ENCODE data around the gene PHACTR1. TPM values are rescaled to one million over a fixed set of nuclear protein-coding genes. Genes with fewer than 3 reads are reported as not detected.

Gene PHACTR1
- total RNA-seq, 1 experiment from 2014 or later = not detected

DNA sequence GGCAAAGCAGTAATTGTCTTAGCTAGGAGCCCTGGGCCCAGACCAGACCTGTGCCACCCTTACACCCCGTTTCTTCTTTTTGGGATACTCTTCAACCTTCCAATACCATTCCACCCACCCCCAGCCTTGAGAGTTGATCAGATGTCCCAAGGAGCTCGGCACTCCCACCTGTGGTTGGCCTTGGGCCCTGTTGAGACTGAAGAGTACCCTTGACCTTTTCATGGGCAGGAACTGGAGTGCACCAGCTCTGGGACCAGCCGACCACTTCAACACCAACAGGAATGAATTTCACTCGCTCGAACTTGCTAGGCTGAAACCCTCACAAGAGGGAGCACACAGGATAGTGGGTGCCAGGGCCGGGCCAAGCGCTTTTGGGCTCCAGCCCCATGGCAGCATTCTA is 273.6 kb downstream of the PHACTR1 start:
- no peak for DNase-seq (ENCODE audit: low spot score)

GRCh38 chr6:12991435-12991834 is 274.9 kb downstream of the PHACTR1 start:
- DNase-seq (ENCODE audit: low spot score) = no peak

GRCh38 chr6:12992770-12993169 is 276.2 kb downstream of the PHACTR1 start:
- no peak for DNase-seq (ENCODE audit: low spot score)

GRCh38 chr6:12993283-12993898 is 276.8 kb downstream of the PHACTR1 start:
- DNase-seq (ENCODE audit: low spot score) = no peak

- DNase-seq (ENCODE audit: low spot score) = no peak
Observed at GRCh38 chr6:12995419-12995818, 278.9 kb downstream of the PHACTR1 start.

GRCh38 chr6:13000537-13000936 is 284.0 kb downstream of the PHACTR1 start:
- no peak for DNase-seq (ENCODE audit: low spot score)

- DNase-seq (ENCODE audit: low spot score) = no peak
Observed at GRCh38 chr6:13001927-13002326, 285.4 kb downstream of the PHACTR1 start.

GRCh38 chr6:13004601-13005000 is 288.0 kb downstream of the PHACTR1 start:
- DNase-seq (ENCODE audit: low spot score) = no peak

DNA sequence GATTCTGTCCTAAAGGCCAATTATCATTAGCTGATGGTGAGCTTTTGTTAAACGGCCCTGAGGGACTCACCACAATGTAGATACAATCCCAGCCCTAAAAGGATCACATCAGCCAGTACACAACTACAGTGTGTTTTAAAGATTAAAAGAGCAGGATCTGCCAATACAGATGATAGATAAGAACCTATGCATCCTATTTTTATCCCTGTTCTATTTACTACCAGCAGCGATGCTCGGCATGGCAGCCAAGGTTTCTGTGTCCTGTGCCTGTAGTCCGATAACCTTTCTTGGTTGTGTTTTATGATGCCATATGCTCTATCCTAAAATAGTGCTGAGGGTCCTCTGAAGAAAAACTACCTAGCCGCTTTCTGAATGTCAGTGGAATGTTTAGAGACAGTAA is 289.4 kb downstream of the PHACTR1 start:
- DNase-seq (ENCODE audit: low spot score) = no peak

- DNase-seq (ENCODE audit: low spot score) = no peak
Observed at GRCh38 chr6:13006578-13007300, 290.2 kb downstream of the PHACTR1 start.

DNA sequence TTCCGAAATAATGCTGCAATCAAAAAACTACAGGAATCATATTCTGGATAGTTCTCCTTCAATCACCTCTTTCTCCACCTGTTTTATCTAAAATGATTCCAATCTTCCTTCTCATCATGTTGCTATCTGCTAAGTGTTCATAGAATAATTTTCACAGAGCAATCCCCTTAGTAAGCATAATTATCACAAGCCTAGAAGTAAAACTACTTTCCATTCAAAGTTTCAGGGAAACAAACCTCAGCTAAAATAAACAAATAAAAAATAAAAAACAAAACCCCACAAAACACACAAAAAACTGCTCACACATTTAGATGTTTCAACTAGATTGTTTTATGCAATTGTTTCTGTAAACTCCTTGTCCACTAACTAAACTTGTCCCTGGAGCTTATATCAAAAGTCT is 291.2 kb downstream of the PHACTR1 start:
- DNase-seq (ENCODE audit: low spot score) = no peak

DNA sequence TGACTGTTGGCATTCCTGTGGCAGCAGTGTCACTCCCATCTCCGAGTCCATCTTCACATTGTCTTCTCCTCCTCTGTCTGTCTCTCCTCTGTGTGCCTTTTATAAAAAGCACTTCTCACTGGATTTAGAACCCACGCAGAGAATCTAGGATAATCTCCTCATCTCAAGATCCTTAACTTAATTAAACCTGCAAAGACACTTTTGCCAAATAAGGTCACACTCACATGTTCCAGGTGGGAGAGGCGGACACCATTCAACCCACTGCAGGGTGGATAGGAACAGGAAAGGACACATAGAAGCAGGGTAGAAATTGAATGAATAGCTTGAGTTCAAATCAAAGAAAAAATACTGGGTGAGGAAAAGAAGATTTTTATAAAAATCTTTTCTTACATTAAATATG is 292.5 kb downstream of the PHACTR1 start:
- DNase-seq (ENCODE audit: low spot score) = no peak

GRCh38 chr6:13009461-13009860 is 292.9 kb downstream of the PHACTR1 start:
- no peak for DNase-seq (ENCODE audit: low spot score)

- DNase-seq (ENCODE audit: low spot score) = no peak
Observed at GRCh38 chr6:13011612-13012146, 295.1 kb downstream of the PHACTR1 start.

- DNase-seq (ENCODE audit: low spot score) = no peak
Observed at GRCh38 chr6:13012296-13012695, 295.7 kb downstream of the PHACTR1 start.

- no peak for DNase-seq (ENCODE audit: low spot score)
Observed at GRCh38 chr6:13012977-13013680, 296.6 kb downstream of the PHACTR1 start.

GRCh38 chr6:13013681-13014503 is 297.3 kb downstream of the PHACTR1 start:
- DNase-seq (ENCODE audit: low spot score) = no peak

- no peak for DNase-seq (ENCODE audit: low spot score)
Observed at GRCh38 chr6:13014504-13015378, 298.2 kb downstream of the PHACTR1 start.

DNA sequence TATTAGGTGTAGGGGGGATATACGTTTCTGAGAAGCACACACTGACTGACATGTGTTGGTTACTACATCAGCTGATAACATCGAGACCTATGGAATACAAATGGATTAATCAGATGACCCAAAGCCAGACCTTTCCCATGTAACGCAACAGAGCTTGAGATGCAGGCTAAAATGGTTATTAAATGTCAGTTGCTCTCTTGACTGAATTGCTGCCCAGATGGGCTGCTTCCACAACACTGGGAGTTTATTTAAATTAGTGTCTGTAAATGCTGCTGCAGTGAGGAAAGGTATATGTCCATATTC is 298.8 kb downstream of the PHACTR1 start:
- DNase-seq (ENCODE audit: low spot score) = no peak

DNA sequence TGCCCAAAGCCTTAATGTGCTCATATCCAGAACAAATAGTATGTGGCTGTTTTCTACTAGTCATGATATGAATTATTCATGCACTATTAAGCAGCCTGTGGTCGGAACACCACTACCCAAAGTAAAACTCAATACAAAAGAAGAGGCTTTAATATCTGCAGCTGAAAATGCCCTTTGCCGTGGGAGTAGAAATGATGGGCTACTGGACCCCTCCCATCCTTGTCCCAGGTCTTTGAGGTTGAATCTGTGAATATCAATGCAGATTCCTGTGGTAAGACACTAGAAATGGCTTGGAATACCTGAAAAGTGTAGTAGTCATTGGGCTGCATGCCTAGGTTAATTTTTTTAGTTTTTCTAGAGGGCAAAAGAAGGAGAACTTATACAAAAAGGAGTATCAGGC is 308.0 kb downstream of the PHACTR1 start:
- no peak for DNase-seq (ENCODE audit: low spot score)
